Neutrophil (primary cell): ENCODE measurements around the gene UHRF1.

Experiments
- H3K27ac ChIP-seq: fragments of 200-600 bp; sonication (generic); 2 replicates; pipeline ENCODE4 v1.5.1; 2016; ENCODE audit warnings: mild to moderate bottlenecking, moderate library complexity
- H3K27me3 ChIP-seq: fragments of 200-600 bp; sonication (generic); 2 replicates; pipeline ENCODE4 v1.6.0; 2016; ENCODE audit warnings: mild to moderate bottlenecking
- H3K36me3 ChIP-seq: fragments of 200-600 bp; sonication (generic); 2 replicates; pipeline ENCODE4 v1.5.1; 2017
- H3K4me1 ChIP-seq, 2 experiments: fragments of 200-600 bp in 1 of 2; sonication (generic) in 1 of 2; 1 replicate in 1 of 2; 2 replicates in 1 of 2; pipeline versions ENCODE4 v1.5.1 to v1.6.1; 2013 to 2016; ENCODE audit warnings: low read depth in 1 of 2, low read length in 1 of 2, mild to moderate bottlenecking in 1 of 2, moderate library complexity in 1 of 2; ENCODE audit not compliant: control insufficient read depth in 1 of 2, insufficient read depth in 1 of 2
- H3K4me3 ChIP-seq, 2 experiments: fragments of 200-600 bp in 1 of 2; sonication (generic) in 1 of 2; 1 replicate in 1 of 2; 2 replicates in 1 of 2; pipeline ENCODE4 v1.5.1; 2013 to 2016; ENCODE audit warnings: low read depth in 1 of 2, low read length in 1 of 2, mild to moderate bottlenecking in 1 of 2, moderate library complexity in 1 of 2
- H3K9me3 ChIP-seq: fragments of 200-600 bp; sonication (generic); 2 replicates; pipeline ENCODE4 v1.5.1; 2016
- CTCF ChIP-seq: fragments of 200-600 bp; sonication (generic); IDR thresholded peaks from 2 replicates; pipeline ENCODE4 v1.5.1; 2016; ENCODE audit warnings: antibody characterized with exemption

Gene UHRF1

GRCh38 chr19:4993683-4994082, 84.4 kb downstream of the UHRF1 start:
- H3K27me3 ChIP-seq, result no peaks in the 10 kb centered on the region
- no peak overlapping the region for H3K4me3 ChIP-seq
- H3K27ac ChIP-seq, result no peak overlapping the region
- peaks cover 33% of the 10 kb centered on the region for H3K36me3 ChIP-seq
- no peak for TF ChIP-seq CTCF
- H3K4me1 ChIP-seq, result peaks cover 14 to 15% of the 10 kb centered on the region in 2 experiments
- H3K9me3 ChIP-seq, result no peaks in the 10 kb centered on the region

- no peak overlapping the region for H3K4me3 ChIP-seq
- H3K36me3 ChIP-seq, result peaks cover 43% of the 10 kb centered on the region
- no peak overlapping the region for H3K27ac ChIP-seq
- H3K9me3 ChIP-seq, result no peaks in the 10 kb centered on the region
- H3K27me3 ChIP-seq, result no peaks in the 10 kb centered on the region
- no peak for TF ChIP-seq CTCF
- peaks cover under 1 to 3% of the 10 kb centered on the region in 2 experiments for H3K4me1 ChIP-seq
Measured at GRCh38 chr19:4996701-4997100, 87.4 kb downstream of the UHRF1 start.

GRCh38 chr19:4997297-4997696, 88.0 kb downstream of the UHRF1 start:
- Histone ChIP-seq H3K4me3 (no peak overlapping the region), H3K4me1 (no peaks in the 10 kb centered on the region), H3K9me3 (no peaks in the 10 kb centered on the region), H3K36me3 (peaks cover 43% of the 10 kb centered on the region), H3K27me3 (no peaks in the 10 kb centered on the region), H3K27ac (no peak overlapping the region)
- no peak for TF ChIP-seq CTCF

- no peak overlapping the region for H3K4me3 ChIP-seq
- H3K27me3 ChIP-seq, result no peaks in the 10 kb centered on the region
- H3K9me3 ChIP-seq, result no peaks in the 10 kb centered on the region
- H3K27ac ChIP-seq, result no peak overlapping the region
- peaks cover 44% of the 10 kb centered on the region for H3K36me3 ChIP-seq
- no peak for TF ChIP-seq CTCF
- no peaks in the 10 kb centered on the region for H3K4me1 ChIP-seq
Measured at GRCh38 chr19:5000120-5000611, 90.9 kb downstream of the UHRF1 start.

- Histone ChIP-seq H3K27ac (no peak overlapping the region), H3K27me3 (no peaks in the 10 kb centered on the region), H3K36me3 (peaks cover 32% of the 10 kb centered on the region), H3K4me3 (no peak overlapping the region), H3K9me3 (no peaks in the 10 kb centered on the region), H3K4me1 (peaks cover 0 to 3% of the 10 kb centered on the region in 2 experiments)
- peak; percentile 46 for TF ChIP-seq CTCF
Measured at GRCh38 chr19:5001615-5002014, 92.3 kb downstream of the UHRF1 start.

- H3K27ac ChIP-seq, result no peak overlapping the region
- TF ChIP-seq CTCF, result no peak
- H3K4me3 ChIP-seq, result no peak overlapping the region
- peaks cover 0 to 3% of the 10 kb centered on the region in 2 experiments for H3K4me1 ChIP-seq
- H3K27me3 ChIP-seq, result no peaks in the 10 kb centered on the region
- H3K36me3 ChIP-seq, result peaks cover 26% of the 10 kb centered on the region
- no peaks in the 10 kb centered on the region for H3K9me3 ChIP-seq
Measured at GRCh38 chr19:5002143-5002542, 92.8 kb downstream of the UHRF1 start.
